SIG-M5 (cell line): ENCODE results near the gene CATSPER3.

ENCODE experiments used
- DNase-seq: peaks from one replicate; lab custom pipeline; 2025; lab: John Stamatoyannopoulos, UW

CATSPER3 gene

GRCh38 chr5:134967607-134968006 lies at the start of gene CATSPER3:
TSS of gene CATSPER3 (plus strand) at chr5:134967907. CDS start at chr5:134967992, 85 bp downstream.
- no peak for DNase-seq

GRCh38 chr5:134918861-134919260 lies 48.8 kb upstream of the CATSPER3 start:
- DNase-seq: no peak

DNA sequence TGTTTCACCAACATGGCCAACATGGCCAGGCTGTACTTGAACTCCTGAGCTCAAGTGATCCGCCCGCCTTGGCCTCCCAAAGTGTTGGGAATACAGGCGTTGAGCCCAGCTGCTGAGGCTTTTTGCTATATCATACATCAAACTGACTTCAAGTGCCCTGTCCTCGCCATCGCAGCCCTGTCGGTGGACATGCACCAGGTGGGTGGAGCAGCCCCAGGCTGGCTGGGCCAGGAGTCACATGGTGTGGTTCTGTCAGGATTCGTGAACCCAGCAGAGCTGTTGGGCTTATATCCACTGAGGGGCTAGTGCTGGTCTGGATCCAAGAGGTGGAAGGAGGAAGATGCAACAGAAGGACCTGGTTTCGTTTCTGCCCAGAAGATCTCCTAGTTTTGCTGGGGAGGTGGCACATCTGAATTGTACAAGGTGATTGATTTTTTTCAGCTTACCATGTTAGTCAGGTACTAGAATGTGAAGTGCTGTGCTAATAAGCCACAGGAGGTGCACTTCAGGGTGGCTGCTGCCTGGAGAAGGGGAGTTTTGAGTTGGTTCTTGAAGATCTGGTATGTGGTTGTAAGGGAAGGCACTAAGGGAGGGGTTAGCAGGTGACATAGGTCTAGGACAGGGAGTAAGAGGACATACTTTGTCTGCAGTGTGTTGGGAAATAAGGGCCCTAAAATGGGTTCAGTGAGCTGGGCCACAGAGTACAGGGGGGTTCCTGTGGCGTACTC lies 46.7 kb upstream of the CATSPER3 start:
- no peak for DNase-seq

DNA sequence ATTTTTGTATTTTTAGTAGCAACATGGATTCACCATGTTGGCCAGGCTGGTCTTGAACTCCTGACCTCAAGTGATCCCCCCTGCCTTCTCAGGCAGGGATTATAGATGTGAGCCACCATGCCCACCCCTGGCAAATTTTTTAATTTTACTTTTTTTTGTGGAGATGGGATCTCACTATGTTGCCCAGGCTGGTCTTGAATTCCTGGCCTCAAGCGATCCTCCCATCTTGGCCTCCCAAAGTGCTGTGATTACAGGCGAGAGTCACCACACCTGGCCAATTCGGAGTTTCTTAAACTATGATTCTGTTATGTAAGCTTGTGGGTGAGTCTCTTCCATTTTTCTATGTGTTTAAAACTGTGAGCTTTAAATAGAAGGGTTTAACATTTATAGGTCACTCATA lies 35.2 kb upstream of the CATSPER3 start:
- DNase-seq: no peak

- DNase-seq: no peak
Measured at GRCh38 chr5:134934202-134934601, 33.5 kb upstream of the CATSPER3 start.

- no peak for DNase-seq
Measured at GRCh38 chr5:134935711-134936602, 31.8 kb upstream of the CATSPER3 start.

DNA sequence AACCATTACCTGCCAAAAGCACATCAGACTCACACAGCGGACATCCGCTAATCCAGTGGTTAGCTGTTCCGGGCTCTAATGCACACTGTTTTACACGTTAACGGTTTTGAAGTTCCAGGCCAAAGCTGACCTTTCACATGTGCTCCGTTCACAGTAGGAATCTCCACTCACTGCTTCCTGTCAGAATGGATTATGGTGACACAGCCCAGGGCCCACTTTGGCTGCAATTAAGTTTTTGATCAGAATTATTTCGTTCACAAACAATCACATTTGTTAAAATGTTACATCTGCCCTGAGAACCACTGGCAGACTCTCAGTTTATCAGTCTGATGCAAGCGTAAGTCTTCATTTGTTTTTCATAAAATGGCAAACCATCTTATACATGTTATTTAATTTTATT lies 30.2 kb upstream of the CATSPER3 start:
- no peak for DNase-seq

GRCh38 chr5:134938030-134938429 lies 29.7 kb upstream of the CATSPER3 start:
- DNase-seq: no peak

- DNase-seq: no peak
Measured at GRCh38 chr5:134939500-134939899, 28.2 kb upstream of the CATSPER3 start.

DNA sequence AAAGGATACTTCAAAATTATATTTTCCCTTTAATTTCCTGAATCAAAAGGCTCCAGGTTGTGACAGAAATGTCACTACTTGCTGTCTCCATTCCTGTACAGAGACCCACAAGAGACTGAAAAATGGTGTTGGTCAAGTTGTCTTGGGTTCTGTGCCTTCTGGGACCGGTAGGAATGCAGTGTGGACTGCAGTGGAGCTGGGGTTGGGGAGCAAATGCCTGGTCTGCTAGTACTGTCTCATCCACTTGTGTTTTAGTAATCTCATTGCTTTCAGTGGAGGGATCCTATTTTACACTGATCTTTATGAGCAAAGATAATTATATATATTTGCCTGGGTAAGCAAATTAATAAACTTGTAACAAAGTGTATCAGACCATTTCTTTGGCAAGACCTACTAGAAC lies 24.2 kb upstream of the CATSPER3 start:
- DNase-seq: no peak

GRCh38 chr5:134944630-134945029 lies 23.1 kb upstream of the CATSPER3 start:
- DNase-seq: no peak

DNA sequence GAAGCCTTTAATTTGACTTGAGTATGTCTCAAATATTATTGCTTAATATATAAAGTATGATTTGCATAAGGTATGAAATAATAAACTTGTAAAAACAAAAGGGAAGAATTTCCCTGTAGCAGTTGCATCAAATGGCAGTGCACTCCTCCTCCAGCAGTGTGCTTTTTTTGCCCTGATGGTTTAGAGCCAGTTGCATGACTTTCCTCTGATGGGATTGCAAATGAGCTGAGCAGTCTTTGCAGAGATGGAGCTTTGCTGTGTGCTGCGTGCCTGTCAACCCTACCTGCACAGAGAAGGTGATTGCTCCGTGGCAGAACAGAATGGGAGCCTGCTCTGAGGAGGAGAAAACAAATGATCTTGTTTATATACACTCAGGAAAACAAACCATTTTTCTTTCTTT lies 22.7 kb upstream of the CATSPER3 start:
- no peak for DNase-seq

DNA sequence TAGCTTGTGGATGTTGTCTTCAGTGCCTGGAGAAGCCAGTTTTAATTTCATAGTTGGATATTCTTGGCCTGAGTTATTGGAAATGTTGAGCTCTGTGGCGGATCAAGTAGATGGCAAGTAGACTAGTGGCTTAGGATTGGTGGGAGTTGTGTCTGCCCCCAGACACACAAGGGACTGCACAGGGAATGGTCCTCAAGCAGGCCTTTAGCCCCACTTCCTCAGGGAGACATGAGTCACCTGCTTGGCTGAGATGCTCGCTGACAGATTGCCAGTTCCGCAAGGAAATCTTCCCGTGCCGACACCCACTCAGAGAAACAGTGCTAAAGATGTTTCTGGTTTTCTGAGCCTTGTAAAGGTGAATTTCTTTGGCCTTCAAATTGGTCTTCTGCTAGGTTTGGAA lies 18.8 kb upstream of the CATSPER3 start:
- DNase-seq: no peak

DNA sequence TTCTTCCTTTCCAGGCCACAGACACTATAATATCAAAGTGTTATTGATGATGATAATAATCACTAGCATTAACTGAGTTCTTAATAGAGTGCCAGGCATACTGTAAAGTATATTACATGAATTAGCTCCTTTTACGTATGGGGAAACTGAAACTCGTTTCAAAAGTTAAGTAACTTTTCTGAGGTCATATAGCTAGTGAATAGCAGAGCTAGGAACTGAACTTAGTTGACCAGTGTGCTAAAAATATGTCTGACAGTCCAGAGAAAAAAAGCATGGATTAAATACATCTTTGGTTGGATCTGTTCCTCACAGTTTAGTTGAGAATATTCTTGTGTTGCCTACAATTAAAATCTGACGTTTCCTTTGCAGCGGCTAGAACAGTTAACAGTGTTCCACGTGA lies 18.4 kb upstream of the CATSPER3 start:
- DNase-seq: no peak

DNA sequence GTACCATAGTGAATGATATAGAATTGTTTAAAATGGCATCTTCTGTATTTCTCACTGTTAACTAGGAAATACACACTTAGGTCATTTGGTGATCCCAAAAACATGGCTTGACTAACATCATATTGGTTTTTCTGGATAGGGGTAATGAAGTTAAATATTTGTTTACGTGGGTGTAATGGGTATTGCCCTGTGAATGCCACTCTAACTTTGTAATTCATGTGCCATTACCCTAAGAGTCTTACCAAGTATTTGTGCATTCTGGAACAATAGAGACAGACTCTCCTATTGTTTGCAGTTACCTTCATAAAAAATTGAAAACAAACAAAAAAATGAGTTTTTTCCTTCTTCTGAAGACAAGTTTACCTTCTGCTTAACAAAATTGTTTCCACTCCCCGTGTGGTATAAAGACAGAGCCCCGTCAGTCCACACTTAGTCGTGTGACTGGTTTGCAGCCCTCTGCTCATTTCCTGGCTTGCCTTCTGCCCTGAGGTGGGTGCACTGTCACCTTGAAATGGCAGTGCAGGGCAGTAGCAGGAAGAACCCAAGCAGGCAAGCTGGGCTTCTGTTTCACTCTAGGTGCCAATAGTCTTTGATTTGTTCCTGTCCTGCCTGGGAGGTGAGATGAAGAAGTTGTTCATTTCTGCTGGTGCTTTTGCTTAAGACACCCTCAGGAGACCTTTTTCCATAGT lies 9.6 kb upstream of the CATSPER3 start:
- DNase-seq: no peak

- no peak for DNase-seq
Measured at GRCh38 chr5:134958755-134959154, 9.0 kb upstream of the CATSPER3 start.

GRCh38 chr5:134963098-134963497 lies 4.6 kb upstream of the CATSPER3 start:
- no peak for DNase-seq

DNA sequence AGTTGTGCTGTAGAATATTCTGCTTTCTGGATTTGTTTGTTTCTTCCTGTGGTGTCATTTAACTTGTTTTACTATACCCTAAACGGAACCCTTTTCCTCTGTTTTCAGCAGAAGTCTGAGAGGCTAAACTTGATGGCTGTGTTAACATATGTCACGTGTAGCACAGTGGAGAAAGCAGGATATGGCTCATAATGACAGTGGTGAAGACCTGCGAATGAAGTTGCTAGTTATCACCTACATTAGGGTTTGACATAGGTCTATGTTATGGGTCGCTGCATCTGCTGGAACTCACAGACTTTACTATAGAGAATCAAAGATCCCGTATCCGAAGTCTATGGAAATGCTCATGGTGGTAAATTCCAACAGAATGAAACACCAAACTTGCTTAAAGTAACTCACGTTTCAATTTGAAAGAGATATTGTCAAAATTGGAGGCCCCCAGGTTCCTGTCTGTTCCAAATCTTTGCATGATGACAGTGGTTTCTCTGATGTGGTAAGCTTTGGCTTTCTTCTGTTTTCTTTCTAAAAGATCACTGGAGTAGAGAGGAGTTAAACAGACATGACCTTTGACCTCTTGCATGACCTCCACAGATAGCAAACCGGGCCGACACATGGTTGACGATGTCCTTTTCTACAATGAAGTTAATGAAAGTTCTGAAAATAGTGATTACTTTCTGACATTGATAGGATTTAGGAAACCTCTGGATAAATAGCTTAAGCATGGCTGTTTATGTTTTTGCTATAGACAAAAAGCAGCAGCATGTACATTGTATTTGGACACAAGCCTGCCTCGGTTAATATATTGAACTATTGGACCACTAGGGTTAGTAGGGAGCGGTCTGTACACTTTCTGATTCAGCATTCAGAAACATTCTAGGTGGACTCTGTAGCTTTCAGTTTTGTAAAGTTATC lies 3.1 kb upstream of the CATSPER3 start:
- DNase-seq: no peak

DNA sequence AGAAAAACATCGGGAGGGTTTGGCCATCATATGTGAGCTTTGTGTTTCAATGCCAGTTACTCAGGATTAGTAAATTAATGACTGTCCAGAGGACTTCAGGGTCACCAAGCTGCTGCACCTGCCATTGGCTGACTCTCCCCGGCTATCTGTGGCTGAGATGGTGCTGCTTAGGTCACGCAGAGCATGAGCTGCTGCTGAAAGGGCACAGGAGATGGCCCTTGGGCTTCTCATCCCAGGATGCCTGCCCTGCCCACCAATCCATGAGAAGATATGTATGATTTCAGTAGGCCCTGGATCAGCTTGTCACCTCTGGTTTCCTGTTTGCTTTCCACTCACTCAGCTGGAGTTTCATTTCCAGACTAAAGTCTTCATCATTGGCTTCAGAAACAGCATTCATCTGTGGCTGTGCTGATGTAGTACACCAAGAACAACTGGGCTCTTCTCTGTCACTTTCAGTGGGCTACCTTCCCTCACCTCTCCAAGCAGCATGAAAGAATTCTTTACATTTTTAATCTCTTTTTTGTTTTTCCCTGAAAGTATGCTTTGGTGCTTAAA lies 2.4 kb upstream of the CATSPER3 start:
- DNase-seq: no peak

- DNase-seq: no peak
Measured at GRCh38 chr5:134968055-134968454, 348 bp downstream of the CATSPER3 start.

GRCh38 chr5:134969166-134969565 lies 1.5 kb downstream of the CATSPER3 start:
- DNase-seq: no peak
